Right hindlimb (tissue), 1 donor: ENCODE results near the gene RAB8A.
"Not testable (repeated sequence)": the region's sequence is repeated elsewhere in the genome, so short reads cannot be mapped to it uniquely, and the experiment has no call there.

Experiments
- DNase-seq: peaks from one replicate; pipeline ENCODE4 v3.0.0-alpha.2; 2018

RAB8A gene

DNA sequence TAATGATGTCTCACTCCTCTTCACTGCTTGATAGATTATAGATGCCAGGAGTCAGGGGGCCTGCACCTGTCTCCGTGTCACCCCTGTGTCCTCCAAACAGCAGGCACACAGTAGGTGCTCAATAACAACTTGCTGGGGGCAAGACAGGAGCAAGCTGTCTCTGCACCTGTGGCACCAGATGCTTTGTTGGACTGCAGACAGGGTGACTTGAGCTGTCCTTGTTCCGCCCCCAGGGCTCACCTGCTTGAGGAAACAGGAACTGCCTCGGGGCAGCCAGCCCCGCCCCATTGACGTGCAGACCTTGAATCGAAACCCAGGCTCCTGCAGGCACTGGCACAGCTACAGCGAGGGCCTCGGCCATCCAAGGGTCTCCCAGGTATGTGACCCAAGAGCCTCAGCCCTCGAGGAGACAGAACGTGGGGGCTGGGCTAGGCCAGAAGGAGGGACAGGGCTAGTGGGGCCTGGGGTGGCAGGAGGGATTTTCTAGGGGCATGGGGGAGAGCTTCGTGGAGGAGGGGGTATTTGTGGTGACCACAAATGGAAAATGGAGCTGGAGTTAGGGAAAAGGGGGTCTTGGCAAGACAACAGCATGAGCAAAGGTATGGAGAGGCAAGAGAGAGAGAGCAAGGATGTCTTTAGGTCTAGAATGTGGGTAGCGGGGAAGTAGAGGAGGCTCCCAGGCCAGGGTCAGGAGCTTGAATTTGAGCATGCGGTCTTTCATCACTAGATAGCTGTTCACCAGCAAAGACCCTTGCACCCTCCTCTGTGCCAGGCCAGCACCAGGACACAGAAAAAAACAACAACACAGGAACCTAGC is 31.9 kb downstream of the RAB8A start, which contains the start of gene HSH2D:
Gene HSH2D, plus strand, starts transcription at position 287 of the 817 bp plus-strand sequence. CDS start 5,066 bp downstream, outside the sequence.
- DNase-seq = no peak

DNA sequence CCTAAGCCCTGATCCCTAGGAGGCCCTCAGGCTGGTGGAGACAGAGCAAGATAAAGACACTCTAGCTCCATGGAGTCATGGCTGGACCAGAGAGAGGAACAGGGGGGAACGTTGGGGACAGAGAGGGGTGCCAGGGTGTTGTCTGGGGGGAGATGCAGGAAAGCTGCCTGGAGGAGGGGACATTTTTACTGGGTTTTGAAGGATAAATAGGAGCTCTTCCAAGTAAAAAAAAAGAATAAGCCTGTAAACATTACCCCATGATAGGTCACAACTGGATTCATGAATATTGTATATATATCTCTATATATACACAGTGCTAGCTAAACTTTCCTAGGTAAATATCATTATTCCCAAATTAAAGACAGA is 32.5 kb downstream of the RAB8A start:
- no peak for DNase-seq

DNA sequence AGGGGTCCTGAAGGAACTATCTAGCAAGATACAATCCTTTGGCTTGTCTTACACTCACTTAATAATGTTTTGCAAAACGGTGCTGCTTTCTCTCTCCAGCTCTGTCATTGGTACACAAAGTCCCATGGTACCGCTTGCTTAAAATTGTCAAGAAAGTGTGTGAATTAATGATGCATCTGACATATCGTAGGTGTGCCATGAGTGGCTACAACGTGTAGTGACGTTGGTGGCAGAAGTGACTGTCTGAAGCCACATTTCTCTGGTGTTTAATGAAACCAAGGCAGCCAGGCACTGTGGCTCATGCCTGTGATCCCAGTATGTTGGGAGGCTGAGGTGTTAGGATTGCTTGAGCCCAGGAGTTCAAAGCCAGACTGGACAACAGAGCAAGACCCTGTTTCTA is 34.4 kb downstream of the RAB8A start:
- no peak for DNase-seq

DNA sequence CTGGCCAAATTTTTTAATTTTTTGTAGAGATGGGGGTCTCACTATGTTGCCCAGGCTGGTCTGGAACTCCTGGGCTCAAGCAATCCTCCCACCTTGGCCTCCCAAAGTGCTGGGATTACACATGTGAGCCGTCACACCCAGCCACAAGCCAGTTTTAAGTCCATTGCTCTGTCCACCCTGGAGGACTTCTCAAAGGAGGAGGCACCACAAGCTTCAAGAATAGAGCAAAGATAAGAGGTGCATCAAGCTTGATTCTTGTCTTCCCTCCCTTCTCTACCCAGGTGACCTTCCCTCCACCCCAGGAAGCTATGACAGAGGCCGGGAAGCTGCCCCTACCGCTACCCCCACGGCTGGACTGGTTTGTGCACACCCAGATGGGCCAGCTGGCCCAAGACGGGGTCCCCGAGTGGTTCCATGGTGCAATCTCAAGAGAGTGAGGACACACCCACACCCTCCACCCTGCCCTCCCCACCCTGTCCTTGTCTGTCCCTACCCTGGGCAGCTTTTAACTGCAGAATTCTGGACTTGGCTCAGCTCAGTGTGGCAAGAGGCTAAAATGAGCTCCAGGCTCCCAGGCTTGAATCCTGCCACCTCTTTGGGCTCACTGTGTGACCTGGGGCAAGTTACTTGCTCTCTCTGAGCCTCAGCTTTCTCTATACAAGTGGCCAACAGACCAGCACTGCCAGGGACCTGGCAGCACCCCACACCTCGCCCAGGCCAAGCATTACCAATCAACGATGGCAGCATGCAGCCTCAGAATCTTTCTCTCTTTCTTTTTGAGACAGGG is 36.9 kb downstream of the RAB8A start:
- no peak for DNase-seq

DNA sequence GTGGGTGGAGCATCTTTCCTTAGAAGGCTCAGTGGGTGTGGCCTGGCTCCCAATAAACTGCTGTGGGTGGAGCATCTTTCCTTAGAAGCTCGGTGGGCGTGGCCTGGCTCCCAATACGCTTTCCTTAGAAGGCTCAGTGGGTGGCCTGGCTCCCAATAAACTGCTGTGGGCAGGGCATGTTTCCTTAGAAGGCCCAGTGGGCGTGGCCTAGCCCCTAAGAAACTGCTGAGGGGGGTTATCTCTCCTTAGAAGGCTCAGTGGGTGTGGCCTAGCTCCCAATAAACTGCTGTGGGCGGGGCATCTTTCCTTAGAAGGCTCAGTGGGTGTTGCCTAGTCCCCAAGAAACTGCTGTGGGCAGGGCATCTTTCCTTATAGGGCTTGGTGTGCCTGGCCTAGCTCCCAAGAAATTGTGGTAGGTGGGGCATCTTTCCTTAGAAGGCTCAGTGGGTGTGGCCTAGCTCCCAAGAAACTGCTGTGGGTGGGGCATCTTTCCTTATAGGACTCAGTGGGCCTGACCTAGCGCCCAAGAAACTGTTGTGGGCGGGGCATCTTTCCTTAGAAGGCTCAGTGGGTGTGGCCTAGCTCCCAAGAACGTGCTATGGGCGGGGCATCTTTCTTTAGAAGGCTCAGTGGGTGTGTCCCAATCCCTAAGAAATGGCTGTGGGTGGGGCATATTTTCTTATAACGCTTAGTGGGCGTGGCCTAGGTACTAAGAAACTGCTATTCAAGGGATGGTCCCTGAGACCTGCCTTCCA is 42.1 kb downstream of the RAB8A start:
- no peak for DNase-seq

DNA sequence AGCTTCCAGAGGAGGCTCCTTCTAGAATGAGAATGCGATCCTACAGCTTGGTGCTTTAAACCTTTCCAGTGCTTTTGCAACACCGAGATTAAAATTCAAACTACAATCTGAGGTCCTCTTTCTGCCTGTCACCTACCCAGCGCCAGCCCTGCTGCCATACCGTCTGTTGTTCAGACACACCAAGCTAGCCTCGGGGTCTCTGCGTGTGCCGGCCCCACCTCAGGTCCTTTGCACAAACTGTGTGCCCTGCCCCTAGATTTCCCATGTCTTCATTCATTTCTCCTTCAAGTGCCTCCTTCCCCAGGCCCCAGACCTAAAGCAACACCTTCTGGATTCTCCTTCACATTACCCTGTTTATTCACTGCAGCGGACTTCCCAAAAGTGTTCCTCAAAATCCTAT is 42.9 kb downstream of the RAB8A start:
- DNase-seq = no peak

DNA sequence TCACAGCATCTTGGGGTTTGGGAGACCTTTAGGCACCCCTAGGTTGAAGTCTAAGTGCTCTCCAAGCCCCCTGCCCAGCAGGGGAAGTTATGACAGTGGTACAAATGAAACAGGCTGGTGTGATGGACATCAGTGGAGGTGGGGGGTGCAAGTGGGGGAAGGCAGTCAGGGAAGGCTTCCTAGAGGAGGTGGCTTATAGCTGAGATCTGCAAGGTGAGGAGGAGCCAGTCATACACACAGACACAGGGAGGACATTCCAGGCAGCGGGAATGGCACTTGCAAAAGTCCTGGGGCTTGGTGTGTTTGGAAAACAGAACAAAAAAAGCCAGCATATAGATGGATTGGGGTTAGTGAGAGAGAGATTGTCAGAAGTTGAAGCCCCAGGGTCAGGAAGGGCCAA is 43.4 kb downstream of the RAB8A start:
- DNase-seq = no peak

DNA sequence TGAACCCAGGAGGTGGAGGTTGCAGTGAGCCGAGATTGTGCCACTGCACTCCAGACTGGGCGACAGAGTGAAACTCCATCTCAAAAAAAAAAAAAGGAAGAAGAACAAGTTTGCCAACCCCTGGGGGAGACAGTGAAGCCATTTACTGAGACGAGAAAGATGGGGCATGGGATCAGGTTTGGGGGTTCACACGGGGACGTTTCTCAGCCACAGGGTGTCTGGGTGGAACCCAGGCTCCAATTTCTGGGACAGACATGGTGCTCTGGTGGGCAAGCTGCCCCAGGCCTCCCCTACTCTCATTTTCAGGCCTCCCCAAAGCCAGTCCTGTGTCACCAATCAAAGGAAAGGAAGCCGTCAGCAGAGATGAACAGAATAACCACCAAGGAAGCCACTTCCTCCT is 45.2 kb downstream of the RAB8A start:
- DNase-seq = no peak

DNA sequence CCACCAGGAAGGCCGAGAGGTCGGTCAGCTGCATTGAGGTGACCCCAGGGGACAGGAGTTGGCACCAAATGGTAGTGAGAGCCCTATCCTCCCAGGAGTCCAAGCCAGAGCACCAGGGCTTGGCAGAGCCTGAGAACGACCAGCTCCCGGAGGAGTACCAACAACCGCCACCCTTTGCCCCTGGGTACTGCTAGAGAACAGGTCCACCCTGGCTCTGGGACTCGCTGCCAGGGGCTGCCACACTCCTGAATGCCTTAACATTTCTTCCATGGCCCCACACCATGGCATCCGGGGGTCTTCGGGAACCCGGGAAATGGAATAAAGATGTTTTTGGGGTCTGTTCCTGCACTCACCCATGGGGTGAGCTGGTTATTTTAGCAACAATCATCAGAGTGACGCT is 45.9 kb downstream of the RAB8A start:
- DNase-seq = no peak

DNA sequence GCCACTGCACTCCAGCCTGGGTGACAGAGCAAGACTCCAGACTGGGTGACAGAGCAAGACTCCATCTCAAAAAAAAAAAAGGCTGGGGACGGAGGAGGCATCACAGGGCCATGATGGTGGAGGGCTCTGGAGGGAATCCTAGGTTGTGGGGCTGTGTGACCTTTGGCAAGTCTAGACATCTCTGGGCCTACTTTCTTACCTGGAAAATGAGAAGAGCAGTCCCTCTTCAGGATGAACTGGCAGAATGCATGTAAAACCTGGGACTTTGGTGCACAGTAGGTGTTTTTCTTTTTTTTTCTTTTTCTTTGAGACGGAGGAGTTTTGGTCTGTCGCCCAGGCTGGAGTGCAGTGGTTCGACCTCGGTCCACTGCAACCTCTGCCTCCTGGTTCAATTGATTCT is 48.0 kb downstream of the RAB8A start:
- no peak for DNase-seq

DNA sequence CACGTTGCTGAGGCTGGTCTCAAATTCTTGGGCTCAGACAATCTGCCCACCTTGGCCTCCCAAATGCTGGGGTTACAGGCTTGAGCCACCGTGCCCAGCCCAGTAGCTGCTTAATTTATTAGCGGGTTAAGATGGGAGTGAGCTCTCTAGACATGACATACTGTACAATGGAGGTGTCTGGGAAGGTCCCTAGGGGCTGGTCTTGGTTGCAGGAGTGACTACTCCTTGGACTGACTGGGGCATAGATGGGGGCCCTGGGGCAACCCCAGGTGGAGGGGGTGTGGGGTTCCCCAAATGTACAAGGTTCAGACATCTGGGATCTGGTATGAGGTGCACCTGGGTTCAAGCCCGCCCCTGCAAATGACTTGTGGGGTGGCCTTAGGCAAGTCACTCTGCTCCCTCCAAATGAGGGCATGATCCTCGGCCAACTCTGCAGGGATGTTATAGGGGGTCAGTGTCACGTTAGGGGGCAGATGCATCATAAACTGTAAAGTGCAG is 48.8 kb downstream of the RAB8A start:
- DNase-seq = no peak

DNA sequence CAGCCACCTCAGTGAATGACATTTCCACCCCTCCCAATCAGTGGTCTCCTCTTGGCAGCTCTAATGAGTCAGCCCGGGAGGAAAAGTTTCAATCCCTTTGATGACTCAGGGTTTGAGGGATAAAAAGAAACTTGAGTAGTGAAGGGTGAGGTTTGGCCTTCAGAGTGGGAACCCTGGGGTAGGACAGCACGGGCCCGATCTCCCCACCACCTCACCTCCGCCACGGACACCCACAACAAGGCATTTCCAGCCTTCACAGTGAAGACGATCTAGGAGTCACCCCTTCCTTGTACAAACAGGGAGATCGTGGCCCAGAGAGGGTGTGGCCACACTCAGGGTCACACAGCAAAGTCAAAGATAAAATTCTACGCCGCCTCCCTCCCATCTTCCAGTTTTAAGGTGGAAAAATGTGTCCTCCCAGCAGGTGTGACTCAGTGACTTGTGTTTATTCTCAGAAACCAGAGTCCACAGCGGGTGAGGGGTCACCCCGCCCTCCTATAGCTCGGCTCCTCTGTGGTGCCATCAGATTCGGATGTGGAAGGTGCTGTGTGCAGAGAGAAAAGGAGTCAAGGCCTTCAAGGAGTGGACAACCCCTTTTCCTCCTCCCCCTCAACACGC is 49.4 kb downstream of the RAB8A start:
- DNase-seq = no peak

DNA sequence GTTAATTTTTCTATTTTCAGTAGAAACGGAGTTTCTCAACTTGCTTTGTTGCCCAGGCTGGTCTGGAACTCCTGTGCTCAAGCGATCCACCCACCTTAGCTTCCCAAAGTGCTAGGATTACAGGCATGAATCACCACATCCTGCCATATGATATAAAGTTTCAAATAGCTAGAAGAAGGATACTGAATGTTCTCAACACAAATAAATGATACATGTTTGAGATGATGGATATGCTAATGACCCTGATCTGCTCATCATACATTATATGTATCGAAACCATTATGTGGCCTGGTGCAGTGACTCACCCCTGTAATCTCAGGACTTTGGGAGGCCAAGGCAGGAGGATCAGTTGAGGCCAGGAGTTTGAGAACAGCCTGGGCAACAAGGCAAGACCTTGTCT is 50.2 kb downstream of the RAB8A start:
- no peak for DNase-seq

DNA sequence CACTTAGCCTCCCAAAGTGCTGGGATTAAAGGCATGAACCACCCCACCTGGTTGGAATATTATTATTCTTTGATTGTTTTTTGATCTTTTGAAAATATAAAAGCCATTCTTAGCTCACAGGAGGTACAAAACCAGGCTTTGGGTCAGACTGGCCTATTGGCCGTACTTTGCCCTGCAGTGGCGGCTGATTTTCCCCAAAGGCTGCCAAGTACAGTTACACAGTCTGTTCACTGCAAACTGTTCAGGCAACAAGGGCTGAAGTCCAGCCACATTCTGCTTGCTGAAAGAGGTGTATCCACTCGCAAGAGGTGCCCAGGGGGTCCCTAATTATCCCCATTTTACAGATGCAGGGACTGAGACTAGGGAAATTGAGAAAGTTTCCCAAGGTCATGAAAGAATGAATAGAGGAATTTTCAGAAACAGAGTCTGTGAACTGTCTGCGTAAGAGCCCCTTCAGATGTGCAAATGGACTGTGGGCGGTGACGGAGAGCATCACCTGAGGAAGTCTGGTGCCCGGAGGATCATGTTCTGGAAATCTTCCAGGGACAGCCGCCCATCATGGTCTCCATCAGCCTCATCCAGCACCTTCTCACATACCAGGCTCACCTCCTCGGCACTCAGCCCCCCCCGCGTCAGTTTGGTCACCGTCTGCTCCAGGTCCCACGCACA is 52.7 kb downstream of the RAB8A start:
- no peak for DNase-seq

DNA sequence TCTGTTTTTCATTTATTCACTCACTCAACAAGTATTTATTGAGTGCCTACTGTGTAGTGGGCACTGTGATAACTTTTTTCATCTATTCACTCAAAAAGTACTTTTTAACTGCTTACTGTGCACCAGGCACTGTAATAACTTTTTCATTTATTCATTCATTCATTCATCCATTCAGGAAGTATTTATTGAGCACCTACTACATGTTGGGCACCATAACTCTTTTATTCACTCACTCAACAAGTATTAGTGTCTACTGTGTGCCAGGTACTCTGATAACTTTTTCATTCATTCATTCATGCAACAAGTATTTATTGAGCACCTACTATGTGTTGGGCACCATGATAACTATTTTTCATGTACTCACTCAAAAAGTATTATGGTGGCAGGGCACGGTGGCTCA is 54.7 kb downstream of the RAB8A start:
- DNase-seq = no peak

DNA sequence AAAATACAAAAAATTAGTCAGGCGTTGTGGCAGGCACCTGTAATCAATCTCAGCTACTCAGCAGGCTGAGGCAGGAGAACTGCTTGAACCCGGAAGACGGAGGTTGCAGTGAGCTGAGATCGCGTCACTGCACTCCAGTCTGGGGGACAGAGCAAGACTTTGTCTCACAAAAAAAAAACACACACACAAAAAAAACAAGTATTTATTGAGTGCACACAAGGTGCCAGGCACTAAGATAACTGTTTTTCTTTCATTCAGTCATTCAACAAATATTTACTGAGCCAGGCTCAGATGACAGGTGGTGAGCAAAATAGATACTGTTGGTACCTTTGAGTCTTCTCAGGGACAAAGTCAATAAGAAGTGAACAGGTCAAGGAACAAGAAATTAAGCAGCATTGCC is 55.4 kb downstream of the RAB8A start:
- no peak for DNase-seq

DNA sequence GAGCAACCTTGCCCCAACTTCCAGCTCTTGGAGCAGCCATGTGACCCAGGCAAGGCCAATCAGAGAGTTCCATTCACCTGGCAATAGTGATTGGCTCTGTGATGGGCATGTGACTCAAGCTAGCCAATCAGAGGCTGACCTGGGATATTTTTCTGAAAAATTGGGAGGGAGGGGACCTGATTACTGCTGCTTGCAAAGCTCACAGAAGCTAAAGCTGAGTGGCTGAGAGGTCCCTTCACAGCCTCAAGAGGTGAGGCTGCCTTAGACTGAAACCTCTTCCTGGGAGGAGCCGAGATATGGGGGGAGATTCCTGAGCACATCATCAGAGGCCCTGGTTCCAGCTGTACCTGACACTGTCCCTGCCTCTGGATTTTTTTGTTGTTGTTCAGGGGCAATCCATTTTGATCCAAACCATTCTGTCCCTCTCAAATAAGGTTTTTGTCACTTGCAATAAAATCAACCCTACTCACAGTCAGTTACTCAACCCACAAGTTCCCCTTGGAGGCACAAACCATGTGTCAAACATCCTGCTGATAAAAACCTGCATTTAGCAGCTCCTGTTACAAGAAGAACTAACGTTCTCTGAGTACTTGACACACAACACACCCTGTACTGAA is 56.9 kb downstream of the RAB8A start:
- DNase-seq = no peak

DNA sequence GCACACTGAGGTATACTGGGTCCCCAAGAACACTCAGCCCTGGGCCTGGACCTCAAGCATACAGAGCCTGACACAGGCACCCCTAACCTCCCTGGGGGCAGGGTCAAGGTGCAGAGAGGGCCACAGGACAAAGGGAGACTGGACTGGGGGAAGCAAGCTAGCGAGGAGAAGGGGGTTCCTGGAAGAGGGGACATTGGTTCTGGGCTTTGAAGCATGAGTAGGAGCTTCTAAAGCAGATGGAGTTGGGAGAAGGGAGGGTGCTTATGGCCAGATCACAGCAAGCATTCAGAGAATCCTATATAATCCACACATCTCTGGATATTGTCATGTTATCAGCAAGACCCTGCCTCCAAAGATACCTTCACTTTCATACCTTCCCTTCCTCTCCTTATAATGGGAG is 58.4 kb downstream of the RAB8A start:
- no peak for DNase-seq

DNA sequence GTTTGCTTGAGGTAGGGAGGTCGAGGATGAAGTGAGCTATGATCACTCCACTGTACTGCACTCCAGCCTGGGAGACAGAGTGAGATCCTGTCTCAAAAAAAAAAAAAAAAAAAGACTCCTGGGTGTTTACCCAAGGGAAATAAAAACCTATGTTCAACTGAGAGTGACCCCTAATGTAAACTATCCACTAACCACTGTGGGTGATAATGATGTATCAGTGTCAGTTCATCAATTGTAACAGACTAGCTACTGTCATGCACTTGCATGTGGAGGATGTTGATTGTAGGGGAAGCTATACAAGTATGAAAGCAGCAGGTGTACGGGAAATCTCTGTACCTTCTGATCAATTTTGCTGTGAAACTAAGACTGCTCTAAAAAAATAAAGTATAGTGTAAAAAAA is 64.3 kb downstream of the RAB8A start:
- DNase-seq = no peak

DNA sequence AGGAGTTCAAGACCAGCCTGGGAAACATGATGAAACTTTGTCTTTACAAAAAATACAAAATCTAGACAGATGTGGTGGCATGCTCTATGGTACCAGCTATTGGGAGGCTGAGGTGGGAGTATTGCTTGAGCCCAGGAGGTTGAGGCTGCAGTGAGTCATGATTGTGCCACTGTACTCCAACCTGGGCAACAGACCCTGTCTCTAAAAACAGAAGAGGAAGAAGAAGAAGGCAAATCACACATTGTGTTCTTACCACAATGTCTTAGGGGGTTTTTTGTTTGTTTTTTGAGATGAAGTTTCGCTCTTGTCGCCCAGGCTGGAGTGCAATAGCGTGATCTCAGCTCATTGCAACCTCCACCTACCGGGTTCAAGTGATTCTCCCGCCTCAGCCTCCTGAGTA is 67.2 kb downstream of the RAB8A start:
- not testable (repeated sequence) for DNase-seq

DNA sequence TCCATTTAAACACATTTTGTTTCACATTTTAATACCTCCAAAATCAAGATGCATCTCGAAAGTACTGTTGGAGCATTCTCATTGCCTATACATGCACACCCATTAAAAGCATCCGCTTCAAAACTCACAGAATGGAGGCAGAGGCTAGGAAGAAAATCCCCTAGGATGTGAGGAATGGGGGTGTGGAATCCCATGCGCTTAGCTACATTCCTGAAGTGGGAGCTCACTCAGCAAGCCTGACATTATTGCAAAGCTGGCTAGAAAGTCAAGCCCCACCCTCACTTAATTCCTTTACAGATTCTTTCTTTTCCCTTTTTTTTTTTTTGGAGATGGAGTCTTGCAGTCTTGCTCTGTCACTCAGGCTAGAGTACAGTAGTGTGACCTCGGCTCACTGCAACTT is 68.9 kb downstream of the RAB8A start:
- peak; percentile 38 for DNase-seq
